ENCODE measurements around the gene CACNB2.

- no peak for TF ChIP-seq EZH2 (IDR thresholded peaks at IDR 0.05; ENCODE audit: low read depth)
- no peak for TF ChIP-seq CTCF (conservative IDR thresholded peaks at IDR 0.05)
These were observed 422.9 kb downstream of the CACNB2 start for GRCh38 chr10:18563003-18563726.
